ENCODE measurements around the gene PLXDC2. TPM values are rescaled to one million over a fixed set of nuclear protein-coding genes. Genes with fewer than 3 reads are reported as not detected.

Gene PLXDC2
- total and polyA plus RNA-seq, 4 donors = 11.8 to 99.6 (median 40.8) TPM

GRCh38 chr10:20085115-20085514 lies 268.9 kb downstream of the PLXDC2 start:
- ATAC-seq (ENCODE audit: insufficient read depth, low FRiP score) = no peak
- Histone ChIP-seq H3K9ac (ENCODE audit: insufficient read depth in 1 of 2, low read length in 2 of 2) (no peak overlapping the region), H3K27me3 (ENCODE audit: control insufficient read depth in 3 of 3, insufficient read depth in 3 of 3, low read length in 2 of 3) (no peaks in the 10 kb centered on the region), H3K9me3 (ENCODE audit: control insufficient read depth in 4 of 4, insufficient read depth in 3 of 4, low read length in 3 of 4) (no peaks in the 10 kb centered on the region), H3K4me3 (no peak overlapping the region), H3K27ac (ENCODE audit: low read depth in 1 of 2, low read length in 1 of 2) (no peak overlapping the region), H3K4me1 (ENCODE audit: control insufficient read depth in 5 of 5, insufficient read depth in 5 of 5, low read length in 5 of 5) (peaks cover 0 to 7% (median 4%) of the 10 kb centered on the region in 5 donors), H3K36me3 (ENCODE audit: control insufficient read depth in 4 of 4, insufficient read depth in 4 of 4, low read length in 4 of 4) (peaks cover 0 to 10% (median 3%) of the 10 kb centered on the region in 4 donors)
- DNase-seq = no peak
- TF ChIP-seq CTCF (IDR thresholded peaks at IDR 0.05; ENCODE audit: control extremely low read depth, extremely low read depth) = no peak
- WGBS, 2 donors = 57 to 72% methylated on average over 5 of the region's 5 CpGs

- DNase-seq (no peak), ATAC-seq (ENCODE audit: insufficient read depth, low FRiP score) (no peak)
- no peak for TF ChIP-seq CTCF (IDR thresholded peaks at IDR 0.05; ENCODE audit: control extremely low read depth, extremely low read depth)
- Histone ChIP-seq H3K9me3 (ENCODE audit: control insufficient read depth in 4 of 4, insufficient read depth in 3 of 4, low read length in 3 of 4) (no peaks in the 10 kb centered on the region), H3K27ac (ENCODE audit: low read depth in 1 of 2, low read length in 1 of 2) (no peak overlapping the region), H3K4me3 (no peak overlapping the region), H3K9ac (ENCODE audit: insufficient read depth in 1 of 2, low read length in 2 of 2) (no peak overlapping the region), H3K4me1 (ENCODE audit: control insufficient read depth in 5 of 5, insufficient read depth in 5 of 5, low read length in 5 of 5) (peaks cover 0 to 7% (median 4%) of the 10 kb centered on the region in 5 donors), H3K36me3 (ENCODE audit: control insufficient read depth in 4 of 4, insufficient read depth in 4 of 4, low read length in 4 of 4) (peaks cover 0 to 7% (median under 1%) of the 10 kb centered on the region in 4 donors), H3K27me3 (ENCODE audit: control insufficient read depth in 3 of 3, insufficient read depth in 3 of 3, low read length in 2 of 3) (no peaks in the 10 kb centered on the region)
- WGBS, 2 donors = 88 to 94% methylated on average over 2 of the region's 2 CpGs
These were observed 271.1 kb downstream of the PLXDC2 start for GRCh38 chr10:20087353-20087752.

GRCh38 chr10:20088061-20088701 lies 271.9 kb downstream of the PLXDC2 start:
- Histone ChIP-seq H3K9ac (ENCODE audit: insufficient read depth in 1 of 2, low read length in 2 of 2) (no peak overlapping the region), H3K4me1 (ENCODE audit: control insufficient read depth in 5 of 5, insufficient read depth in 5 of 5, low read length in 5 of 5) (peaks cover 0 to 7% (median 4%) of the 10 kb centered on the region in 5 donors), H3K4me3 (no peak overlapping the region), H3K9me3 (ENCODE audit: control insufficient read depth in 4 of 4, insufficient read depth in 3 of 4, low read length in 3 of 4) (no peaks in the 10 kb centered on the region), H3K27ac (ENCODE audit: low read depth in 1 of 2, low read length in 1 of 2) (peak overlapping the region in 1 of 2 donors; percentile 7), H3K27me3 (ENCODE audit: control insufficient read depth in 3 of 3, insufficient read depth in 3 of 3, low read length in 2 of 3) (no peaks in the 10 kb centered on the region), H3K36me3 (ENCODE audit: control insufficient read depth in 4 of 4, insufficient read depth in 4 of 4, low read length in 4 of 4) (peaks cover 0 to 10% (median 4%) of the 10 kb centered on the region in 4 donors)
- WGBS, 2 donors = 69 to 83% methylated on average over 1 of the region's 1 CpG
- DNase-seq (peak in 2 of 3 donors; percentile 40), ATAC-seq (ENCODE audit: insufficient read depth, low FRiP score) (no peak)
- no peak for TF ChIP-seq CTCF (IDR thresholded peaks at IDR 0.05; ENCODE audit: control extremely low read depth, extremely low read depth)

Data from lung (tissue), 12 donors.